ENCODE measurements around the gene COL6A3. TPM values are rescaled to one million over a fixed set of nuclear protein-coding genes. Genes with fewer than 3 reads are reported as not detected.

Gene COL6A3
- total and polyA plus RNA-seq, 2 of the 13 experiments (the other 11 are each of a cell fraction or from before 2014, with no cell fraction given): 0.03 TPM; not detected in 1

DNA sequence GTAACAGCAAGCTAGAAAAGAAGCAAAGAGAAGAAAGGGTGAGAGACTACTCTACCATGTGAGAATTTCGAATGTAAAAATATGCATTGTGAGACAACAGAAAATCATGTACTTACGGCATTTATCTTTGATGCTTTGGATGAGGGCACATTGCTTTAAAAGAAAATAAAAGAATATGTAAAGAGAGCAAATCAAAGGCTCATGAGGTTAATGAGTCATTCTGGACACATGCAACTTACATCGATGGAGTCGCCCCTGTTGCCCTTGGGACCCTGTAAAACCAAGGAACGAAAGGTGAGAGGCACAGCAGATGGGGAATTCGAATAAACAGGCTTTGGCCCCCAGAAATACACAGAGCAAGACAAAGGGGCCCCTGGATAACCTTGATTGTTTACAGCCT is 69.0 kb downstream of the COL6A3 start (continued):
- TF ChIP-seq, protein P1, sequence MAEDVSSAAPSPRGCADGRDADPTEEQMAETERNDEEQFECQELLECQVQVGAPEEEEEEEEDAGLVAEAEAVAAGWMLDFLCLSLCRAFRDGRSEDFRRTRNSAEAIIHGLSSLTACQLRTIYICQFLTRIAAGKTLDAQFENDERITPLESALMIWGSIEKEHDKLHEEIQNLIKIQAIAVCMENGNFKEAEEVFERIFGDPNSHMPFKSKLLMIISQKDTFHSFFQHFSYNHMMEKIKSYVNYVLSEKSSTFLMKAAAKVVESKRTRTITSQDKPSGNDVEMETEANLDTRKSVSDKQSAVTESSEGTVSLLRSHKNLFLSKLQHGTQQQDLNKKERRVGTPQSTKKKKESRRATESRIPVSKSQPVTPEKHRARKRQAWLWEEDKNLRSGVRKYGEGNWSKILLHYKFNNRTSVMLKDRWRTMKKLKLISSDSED (CRISPR knock-in tag; IDR thresholded peaks at IDR 0.05): no peak
- TF ChIP-seq ZKSCAN8 (CRISPR knock-in tag; IDR thresholded peaks at IDR 0.05; ENCODE audit: borderline replicate concordance) (no peak), ZNF75D (CRISPR knock-in tag; IDR thresholded peaks at IDR 0.05; ENCODE audit: borderline replicate concordance) (no peak), PAWR (CRISPR knock-in tag; IDR thresholded peaks at IDR 0.05; ENCODE audit: borderline replicate concordance) (no peak), HNRNPL (IDR thresholded peaks at IDR 0.05; ENCODE audit: low read depth, low read length) (no peak), SETDB1 (CRISPR knock-in tag; IDR thresholded peaks at IDR 0.05; ENCODE audit: borderline replicate concordance) (no peak), EZH2 (conservative IDR thresholded peaks at IDR 0.05; ENCODE audit: low read depth, low read length) (no peak), ZIK1 (CRISPR knock-in tag; IDR thresholded peaks at IDR 0.05; ENCODE audit: borderline replicate concordance, low read depth) (no peak), FLYWCH1 (CRISPR knock-in tag; IDR thresholded peaks at IDR 0.05) (no peak)
- TF ChIP-seq, protein P2, sequence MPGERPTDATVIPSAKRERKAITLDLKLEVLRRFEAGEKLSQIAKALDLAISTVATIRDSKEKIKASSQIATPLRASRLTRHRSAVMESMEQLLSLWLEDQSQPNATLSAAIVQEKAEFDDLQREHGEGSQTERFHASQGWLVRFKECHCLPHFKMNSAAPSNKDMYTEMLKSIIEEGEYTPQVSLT (CRISPR knock-in tag; IDR thresholded peaks at IDR 0.05; ENCODE audit: borderline replicate concordance, low read depth): no peak

DNA sequence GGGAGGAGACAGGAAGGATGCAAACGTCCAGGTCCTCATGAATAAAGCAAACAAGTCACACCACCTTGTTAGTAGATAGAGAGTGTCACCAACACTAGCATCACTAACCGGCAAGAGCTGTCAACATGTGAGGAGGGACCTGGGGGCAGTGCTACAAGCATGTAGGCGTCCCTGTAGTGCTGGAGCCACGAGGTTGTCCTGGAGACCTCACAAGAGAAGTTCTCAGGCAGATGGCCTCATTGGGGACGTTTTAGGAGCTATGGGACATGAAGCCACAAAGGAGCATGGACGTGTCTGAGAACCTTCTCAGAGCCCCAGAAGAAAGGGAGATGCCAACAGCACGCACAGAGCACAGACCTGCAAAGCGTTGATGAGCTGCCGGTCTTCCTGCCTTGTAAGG is 70.0 kb downstream of the COL6A3 start:
- Histone ChIP-seq H3K79me2 (ENCODE audit: insufficient read depth, low read length) (no peaks in the 10 kb centered on the region), H3K9me3 (ENCODE audit: low read length) (no peaks in the 10 kb centered on the region), H2AFZ (ENCODE audit: low read length) (no peak overlapping the region), H3K36me3 (replicated peaks in 1 of 2; ENCODE audit: control insufficient read depth in 1 of 2, insufficient read depth in 2 of 2, low read length in 2 of 2) (no peaks in the 10 kb centered on the region), H3K4me3 (replicated peaks in 1 of 3; ENCODE audit: insufficient read depth in 1 of 3, low read depth in 2 of 3, low read length in 3 of 3) (no peak overlapping the region), H3K27me3 (ENCODE audit: control insufficient read depth in 1 of 2, insufficient read depth in 2 of 2, low read length in 2 of 2) (peaks cover 0 to 42% of the 10 kb centered on the region in 2 experiments; a peak in 4 of 5 replicates), H4K20me1 (ENCODE audit: insufficient read depth, low read length) (no peaks in the 10 kb centered on the region), H3K4me2 (ENCODE audit: low read depth, low read length) (no peak overlapping the region), H3K27ac (ENCODE audit: extremely low read length, insufficient read depth, low read length) (no peak overlapping the region), H3K9ac (ENCODE audit: insufficient read depth, low read depth, low read length) (no peak overlapping the region), H3K4me1 (ENCODE audit: insufficient read depth, low read length) (no peaks in the 10 kb centered on the region)
- no TSS peak for BruUV-seq (replicated peaks)
- ATAC-seq: no peak
- CTCF ChIA-PET (ENCODE audit: low intra/inter-chr PET ratio, low total read pairs): no interaction called here
- DNase-seq (ENCODE audit: low spot score): no peak
- TF ChIP-seq ARNT (IDR thresholded peaks at IDR 0.05): no peak
- no peak for TF ChIP-seq ZNF766 (CRISPR knock-in tag; IDR thresholded peaks at IDR 0.05; ENCODE audit: borderline replicate concordance)
- no peak for TF ChIP-seq SMYD3 (CRISPR knock-in tag; IDR thresholded peaks at IDR 0.05)
- TF ChIP-seq BRCA1 (CRISPR knock-in tag; IDR thresholded peaks at IDR 0.05): no peak
- TF ChIP-seq NCOA2 (CRISPR knock-in tag; IDR thresholded peaks at IDR 0.05): no peak
- TF ChIP-seq RBM39 (IDR thresholded peaks at IDR 0.05; ENCODE audit: low read depth, low read length, poor library complexity, severe bottlenecking): no peak
- TF ChIP-seq, protein P3, sequence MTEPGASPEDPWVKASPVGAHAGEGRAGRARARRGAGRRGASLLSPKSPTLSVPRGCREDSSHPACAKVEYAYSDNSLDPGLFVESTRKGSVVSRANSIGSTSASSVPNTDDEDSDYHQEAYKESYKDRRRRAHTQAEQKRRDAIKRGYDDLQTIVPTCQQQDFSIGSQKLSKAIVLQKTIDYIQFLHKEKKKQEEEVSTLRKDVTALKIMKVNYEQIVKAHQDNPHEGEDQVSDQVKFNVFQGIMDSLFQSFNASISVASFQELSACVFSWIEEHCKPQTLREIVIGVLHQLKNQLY (CRISPR knock-in tag; IDR thresholded peaks at IDR 0.05): no peak
- TF ChIP-seq ZNF446 (CRISPR knock-in tag; IDR thresholded peaks at IDR 0.05): no peak
- intact Hi-C loops (cut with micrococcal nuclease; ENCODE audit: unreplicated experiment): no loop called here
- FAIRE-seq: no peak
- in situ Hi-C loops (cut with HindIII; ENCODE audit: extremely low pct_ligation_motif_present, low pct_unique_long_range_greater_than_20kb): no loop called here
- WGBS (ENCODE audit: low lambda C conversion rate): 15% methylated on average over 6 of the region's 9 CpGs
- POLR2A ChIA-PET: no interaction called here

Measured in HepG2 (cell line).